ENCODE data around the gene RAPGEF6.
"Not testable (repeated sequence)": the region's sequence is repeated elsewhere in the genome, so short reads cannot be mapped to it uniquely, and the experiment has no call there.

RAPGEF6 gene

DNA sequence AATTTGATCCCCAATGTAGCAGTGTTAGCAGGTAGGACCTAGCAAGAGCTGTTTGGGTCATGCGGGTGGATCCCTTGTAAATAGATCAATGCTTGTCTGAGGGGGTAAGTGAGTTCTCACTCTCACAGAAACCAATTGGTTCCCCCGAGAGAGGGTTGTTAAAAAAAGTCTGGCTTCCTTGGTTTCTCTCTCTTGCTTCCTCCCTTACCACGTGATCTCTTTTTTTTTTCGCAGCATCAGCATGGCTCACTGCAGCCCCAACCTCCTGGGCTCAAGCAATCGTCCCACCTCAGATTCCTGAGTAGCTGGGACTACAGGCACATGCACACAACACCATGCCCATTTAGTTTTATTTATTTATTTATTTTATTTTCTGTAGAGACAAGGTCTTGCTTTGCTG lies 26.4 kb downstream of the RAPGEF6 start:
- no peak for DNase-seq (ENCODE audit: low read depth)

DNA sequence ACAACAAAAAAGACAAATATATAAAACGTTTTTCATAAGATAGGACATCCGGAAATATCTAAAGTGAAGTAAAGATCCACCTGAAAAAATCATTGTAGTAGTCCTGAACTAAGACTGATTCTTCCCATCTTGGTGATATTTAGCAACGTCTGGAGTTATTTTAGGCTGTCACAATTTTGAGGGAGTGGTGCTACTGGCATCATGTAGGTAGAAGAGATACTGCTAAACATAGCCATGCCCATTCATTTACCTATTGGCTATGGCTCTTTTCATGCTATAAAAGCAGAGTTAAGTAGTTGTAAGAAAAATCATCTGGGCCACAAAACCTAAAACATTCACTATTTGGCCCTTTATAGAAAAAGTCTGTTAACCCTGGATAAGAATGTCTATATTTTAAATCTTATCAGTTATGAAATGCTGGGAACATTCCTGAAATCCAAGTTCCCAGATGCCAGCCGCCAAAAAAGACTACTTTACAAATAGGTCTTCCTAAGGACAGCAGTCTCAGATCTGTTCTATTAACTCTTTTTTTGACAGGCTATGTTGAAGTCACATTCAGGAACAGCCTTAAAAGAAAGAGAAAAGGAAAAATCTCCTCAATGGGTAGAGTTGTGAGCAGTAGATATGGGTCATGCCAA lies 27.0 kb downstream of the RAPGEF6 start:
- no peak for DNase-seq (ENCODE audit: low read depth)

DNA sequence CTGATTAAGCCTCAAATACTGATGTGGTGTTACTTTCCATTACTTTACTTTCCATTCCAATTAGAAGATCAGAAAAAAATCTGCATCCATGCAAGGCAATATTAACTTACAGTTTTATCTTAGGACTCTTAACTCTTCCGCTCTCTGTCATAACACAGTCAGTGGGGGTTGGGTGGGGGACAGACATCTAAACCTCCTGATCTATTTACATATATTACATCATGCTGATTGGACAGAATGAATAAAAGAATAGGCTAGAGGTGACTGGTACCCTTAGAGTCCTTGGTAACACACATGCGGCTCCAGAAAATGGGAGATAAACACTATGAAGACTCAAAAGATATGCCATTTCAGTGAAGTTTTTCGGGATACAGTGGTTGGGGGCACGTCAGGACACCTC lies 27.6 kb downstream of the RAPGEF6 start:
- no peak for DNase-seq (ENCODE audit: low read depth)

DNA sequence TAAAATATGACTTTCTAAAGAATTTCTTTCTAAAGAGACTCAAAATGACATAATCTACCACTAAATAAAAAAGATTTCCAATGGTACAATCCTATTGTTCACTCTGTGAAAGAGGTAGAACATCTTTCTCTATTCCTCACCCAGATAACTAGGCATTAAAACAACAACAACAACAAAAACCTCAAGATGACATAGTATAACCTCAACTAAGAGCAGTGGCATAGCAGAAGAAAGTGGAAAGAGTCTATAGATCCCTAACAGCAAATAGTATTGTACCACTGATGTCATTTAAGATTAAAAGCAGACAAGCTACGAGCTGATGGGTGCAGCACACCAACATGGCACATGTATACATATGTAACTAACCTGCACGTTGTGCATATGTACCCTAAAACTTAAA lies 29.9 kb downstream of the RAPGEF6 start:
- DNase-seq (ENCODE audit: low read depth) = no peak

DNA sequence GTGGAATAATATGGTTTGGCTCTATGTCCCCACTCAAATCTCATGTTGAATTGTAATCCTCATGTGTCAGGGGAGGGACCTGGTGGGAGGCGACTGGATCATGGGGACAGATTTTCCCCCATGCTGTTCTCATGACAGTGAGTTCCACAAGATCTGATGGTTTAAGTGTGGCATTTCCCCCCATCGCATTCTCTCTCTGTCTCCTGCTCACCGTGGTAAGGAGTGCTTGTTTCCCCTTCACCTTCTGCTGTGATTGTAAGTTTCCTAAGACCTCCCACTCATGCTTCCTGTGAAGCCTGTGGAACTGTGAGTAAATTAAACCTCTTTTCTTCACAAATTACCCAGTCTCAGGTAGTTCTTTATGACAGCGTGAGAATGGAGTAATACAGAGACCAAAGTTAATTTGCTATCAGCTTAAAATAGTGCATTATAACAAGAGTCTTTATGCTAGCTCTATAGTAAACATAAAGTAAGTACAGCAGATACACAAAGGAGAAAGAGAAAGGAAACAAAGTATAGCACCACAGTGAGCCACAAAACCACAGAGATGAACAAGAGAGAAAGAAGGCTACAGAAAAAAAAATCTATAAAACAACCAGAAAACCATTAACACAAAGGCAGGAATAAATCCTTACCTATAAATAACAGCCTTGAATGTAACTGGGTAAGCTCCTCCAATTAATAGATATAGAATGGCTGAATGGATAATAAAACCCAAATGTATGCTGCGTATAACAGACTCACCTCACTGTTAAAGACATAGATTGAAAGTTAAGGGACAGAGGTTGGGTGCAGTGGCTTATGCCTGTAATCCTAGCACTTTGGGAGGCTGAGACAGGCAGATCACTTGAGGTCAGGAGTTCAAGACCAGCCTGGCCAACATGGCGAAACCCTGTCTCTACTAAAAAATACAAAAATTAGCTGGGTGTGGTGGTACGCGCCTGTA lies 39.7 kb downstream of the RAPGEF6 start:
- DNase-seq (ENCODE audit: low read depth) = no peak

DNA sequence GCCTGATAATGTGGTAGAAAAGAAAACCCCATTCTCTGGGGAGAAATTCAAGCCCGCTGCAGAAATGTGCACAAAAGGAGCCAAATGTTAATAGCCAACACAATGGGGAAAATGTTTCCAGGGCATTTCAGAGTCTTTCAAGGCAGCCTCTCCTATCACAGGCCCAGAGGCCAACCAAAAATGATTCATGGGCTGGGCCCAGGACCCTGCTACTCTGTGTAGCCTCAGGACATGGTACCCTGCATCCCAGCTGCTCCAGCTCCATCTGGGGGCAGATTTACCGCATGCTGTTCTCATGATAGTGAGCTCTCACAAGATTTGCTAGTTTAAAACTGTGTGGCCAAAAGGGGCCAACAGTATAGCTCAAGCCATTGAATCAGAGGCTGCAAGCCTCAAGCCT lies 41.1 kb downstream of the RAPGEF6 start:
- no peak for DNase-seq (ENCODE audit: low read depth)

DNA sequence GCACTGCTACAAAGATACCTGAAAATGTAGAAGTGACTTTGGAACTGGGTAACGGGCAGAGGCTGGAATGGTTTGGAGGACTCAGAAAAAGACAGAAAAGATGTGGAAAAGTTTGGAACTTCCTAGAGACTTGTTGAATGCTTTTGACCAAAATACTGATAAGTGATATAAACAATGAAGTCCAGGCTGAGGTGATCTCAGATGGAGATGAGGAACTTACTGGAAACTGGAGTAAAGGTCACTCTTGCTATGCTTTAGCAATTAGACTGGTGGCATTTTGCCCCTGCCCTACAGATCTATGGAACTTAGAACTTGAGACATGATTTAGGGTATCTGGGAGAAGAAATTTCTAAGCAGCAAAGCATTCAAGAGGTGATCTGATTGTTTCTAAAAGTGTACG lies 41.6 kb downstream of the RAPGEF6 start:
- not testable (repeated sequence) for DNase-seq (ENCODE audit: low read depth)

DNA sequence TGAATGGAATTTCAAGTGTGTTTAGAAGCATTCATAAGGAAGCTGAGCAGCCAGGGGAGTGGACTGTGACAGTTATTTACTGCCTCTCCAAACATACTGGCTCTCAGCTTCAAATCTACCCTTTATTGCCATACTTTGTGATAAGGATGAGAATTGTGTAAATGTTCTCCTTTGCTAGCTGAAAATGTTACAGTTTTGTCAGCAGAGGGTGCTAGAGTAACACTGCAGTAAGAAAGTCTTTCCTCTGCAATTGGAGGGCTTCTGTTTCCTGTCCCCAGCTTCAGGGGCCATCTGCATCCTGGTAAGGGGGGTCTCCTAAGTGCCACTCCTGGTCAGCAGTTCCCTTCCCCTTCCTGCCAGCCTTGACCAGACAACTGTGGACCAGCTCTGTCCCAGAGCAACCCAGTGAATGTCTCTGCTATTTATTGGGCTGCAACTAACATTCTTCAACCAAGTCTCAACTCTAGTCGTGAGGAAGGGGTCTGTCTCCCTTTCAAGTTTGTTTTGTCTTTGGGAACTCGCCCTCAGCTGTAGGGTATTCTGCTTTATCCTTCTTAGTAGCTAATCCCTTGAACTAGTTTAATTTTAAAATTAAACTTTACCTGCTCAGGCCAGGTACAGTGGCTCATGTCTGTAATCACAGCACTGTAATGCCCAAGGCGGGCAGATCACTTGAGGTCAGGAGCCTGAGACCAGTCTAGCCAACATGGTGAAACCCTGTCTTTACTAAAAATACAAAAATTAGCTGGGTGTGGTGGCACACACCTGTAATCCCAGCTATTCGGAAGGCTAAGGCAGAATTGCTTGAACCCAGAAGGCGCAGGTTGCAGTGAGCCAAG lies 45.3 kb downstream of the RAPGEF6 start:
- DNase-seq (ENCODE audit: low read depth) = no peak

DNA sequence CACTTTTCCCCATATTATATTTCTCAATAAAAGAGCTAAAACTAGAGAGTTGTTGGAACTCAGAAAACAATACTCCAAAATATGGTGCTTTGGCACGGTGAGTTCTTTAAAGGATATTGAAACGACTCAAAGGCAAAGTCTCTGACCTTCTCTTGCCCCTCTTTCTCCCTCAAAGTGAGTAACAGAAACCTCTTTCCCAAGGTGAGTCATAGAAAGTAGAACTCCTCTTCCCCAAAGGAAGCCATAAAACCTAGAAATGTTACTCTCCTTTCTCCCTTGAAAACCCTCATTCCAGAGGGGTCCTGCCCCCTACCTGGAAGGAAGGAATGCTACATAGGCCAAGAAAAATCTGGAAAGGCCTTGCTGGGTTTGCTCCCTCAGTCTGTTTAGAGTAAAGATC lies 47.5 kb downstream of the RAPGEF6 start:
- DNase-seq (ENCODE audit: low read depth) = no peak

DNA sequence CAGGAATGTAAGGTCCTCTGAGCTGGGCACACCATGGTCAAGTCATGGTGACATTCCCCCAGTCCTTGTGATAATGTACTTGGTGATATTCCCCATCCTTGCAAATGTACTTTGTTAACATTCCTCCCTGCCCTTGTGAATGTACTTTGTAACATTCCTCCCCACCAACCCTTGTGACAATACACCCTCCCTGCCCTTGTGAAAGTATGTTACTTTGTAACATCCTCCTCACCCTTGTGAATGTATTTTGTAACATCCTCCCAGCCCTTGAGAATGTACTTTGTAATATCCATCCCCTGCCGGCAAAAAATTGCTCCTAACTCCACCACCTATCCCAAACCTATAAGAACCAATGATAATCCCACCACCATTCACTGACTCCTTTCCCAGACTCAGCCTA lies 53.3 kb downstream of the RAPGEF6 start:
- no peak for DNase-seq (ENCODE audit: low read depth)

DNA sequence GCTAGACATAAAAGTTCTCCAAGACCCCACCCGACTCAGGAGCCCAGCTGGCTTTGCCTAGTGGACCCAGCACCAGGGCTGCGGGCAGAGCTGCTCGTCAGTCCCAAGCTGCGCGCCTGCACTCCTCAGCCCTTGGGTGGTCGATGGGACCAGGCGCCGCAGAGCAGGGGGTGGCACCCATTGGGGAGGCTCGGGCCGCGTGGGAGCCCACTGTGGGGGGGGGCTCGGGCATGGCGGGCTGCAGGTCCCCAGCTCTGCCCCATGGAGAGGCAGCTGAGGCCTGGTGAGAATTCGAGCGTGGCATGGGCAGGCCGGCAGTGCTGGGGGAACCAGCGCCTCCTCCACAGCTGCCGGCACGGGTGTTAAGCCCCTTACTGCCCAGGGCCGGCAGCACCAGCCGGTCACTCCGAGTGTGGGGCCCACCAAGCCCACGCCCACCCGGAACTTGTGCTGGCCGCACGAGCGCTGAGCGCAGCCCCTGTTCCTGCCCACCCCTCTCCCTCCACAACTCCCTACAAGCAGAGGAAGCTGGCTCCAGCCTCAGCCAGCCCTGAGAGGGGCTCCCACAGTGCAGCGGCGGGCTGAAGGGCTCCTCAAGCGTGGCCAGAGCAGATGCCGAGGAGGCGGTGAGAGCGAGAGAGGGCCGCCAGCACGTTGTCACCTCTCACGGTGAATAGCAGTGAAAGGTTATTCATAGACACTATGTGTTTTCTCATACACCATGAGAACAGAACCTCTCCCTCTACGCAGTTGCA lies 54.9 kb downstream of the RAPGEF6 start:
- no peak for DNase-seq (ENCODE audit: low read depth)

DNA sequence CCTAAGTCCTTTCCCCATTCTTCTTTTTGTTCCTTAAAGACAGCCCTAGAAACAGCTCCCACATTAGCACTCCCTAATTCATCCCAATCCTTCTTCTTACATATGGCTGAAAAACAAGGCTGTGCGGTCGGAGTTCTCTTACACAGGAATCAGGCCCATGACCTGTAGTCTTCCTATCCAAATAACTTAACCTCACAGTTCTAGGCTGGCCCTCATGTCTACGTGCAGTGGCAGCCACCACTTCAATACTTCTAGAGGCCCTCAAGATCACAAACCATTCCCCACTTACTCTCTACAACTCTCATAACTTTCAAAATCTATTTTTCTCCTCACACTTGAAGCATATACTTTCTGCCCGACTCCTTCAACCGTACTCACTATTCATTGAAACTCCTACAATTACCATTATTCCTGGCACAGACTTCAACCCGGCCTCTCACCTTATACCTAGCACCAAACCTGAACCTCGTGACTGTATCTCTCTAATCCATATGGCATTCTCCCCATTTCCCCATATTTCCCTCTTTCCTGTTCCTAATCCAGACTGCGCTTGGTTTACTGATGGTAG lies 59.3 kb downstream of the RAPGEF6 start:
- no peak for DNase-seq (ENCODE audit: low read depth)

DNA sequence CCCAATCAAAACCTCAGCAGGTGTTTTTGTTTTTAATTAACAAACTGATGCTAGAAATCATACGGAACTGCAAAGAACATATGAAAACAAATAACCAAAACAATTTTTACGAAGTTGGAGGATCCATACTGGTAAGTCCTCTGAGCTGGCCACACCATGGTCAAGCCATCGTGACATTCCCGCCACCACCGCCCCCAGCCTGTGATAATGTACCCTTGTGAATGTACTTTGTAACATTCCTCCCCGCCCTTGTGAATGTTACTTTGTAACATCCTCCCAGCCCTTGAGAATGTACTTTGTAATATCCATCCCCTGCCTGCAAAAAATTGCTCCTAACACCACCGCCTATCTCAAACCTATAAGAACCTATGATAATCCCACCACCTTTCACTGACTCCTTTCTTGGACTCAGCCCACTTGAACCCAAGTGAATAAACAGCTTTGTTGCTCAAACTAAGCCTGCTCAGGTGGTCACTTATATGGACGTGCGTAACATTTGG lies 63.3 kb downstream of the RAPGEF6 start:
- no peak for DNase-seq (ENCODE audit: low read depth)

DNA sequence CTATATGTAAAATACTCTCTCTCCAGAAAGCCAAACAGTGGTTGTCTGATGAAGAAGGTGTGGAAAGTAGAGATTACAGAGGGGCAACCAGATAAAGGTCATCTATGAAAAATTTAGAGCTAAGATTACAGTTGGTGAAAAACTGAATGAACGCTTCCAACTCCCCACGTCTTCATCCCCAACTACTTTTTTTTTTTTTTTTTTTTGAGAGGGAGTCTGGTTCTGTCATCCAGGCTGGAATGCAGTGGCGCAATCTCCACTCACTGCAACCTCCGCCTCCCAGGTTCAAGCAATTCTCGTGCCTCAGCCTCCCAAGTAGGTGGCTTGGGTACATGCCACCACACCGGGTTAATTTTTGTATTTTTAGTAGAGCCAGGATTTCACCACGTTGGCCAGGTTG lies 64.3 kb downstream of the RAPGEF6 start:
- no peak for DNase-seq (ENCODE audit: low read depth)

DNA sequence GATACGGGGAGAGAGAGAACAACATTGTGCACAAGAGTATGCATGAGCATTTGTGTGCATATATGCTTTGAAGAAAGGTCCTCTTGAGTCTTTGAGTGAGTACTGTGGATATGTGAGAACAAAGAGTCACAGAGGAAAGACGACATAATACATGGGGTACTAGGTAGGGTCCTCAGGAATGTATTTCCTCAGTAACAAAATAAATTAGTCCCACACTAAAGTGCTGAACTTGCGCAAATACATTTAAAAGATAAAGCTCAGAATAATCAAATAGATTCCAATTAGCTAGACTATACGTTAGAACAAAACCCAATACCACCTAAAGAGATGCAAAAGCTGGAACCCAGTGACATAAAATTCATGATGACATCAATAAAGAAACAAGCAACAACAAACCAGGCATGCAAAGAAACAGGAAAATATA lies 70.8 kb downstream of the RAPGEF6 start:
- DNase-seq (ENCODE audit: low read depth) = no peak

DNA sequence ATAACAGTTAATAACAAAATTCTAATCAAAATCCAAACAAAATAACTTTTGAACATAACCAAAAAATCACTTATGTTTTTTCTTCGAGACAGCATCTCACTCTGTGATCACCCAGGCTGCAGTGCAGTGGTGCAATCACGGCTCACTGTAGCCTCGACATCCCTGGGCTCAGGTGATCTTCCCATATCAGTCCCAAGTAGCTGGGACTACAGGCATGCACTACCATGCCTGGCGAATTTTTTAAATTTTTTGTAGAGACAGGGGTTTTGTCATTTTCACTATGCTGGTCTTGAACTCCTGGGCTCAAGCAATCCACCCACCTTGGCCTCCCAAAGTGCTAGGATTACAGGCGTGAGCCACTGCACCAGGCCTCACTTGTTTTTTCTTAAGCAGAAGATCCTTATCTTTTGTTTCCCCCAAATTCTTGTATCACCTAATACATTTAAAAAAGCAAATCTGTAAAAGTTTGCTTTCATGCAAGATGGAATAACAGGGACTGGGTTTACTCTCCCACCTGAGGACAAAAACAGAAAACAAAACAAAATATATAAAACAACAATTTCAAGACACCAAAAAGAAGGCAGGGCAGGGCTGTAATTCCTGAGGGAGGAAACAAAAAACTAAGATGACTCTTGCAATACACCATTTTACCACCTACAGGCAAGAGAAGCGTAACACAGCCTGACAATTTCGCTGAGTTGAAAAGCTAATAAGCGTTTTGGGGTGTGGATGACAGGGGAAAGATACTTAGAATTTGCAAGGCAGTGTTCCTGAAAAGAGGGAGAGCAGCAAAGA lies 71.4 kb downstream of the RAPGEF6 start:
- DNase-seq (ENCODE audit: low read depth) = no peak

DNA sequence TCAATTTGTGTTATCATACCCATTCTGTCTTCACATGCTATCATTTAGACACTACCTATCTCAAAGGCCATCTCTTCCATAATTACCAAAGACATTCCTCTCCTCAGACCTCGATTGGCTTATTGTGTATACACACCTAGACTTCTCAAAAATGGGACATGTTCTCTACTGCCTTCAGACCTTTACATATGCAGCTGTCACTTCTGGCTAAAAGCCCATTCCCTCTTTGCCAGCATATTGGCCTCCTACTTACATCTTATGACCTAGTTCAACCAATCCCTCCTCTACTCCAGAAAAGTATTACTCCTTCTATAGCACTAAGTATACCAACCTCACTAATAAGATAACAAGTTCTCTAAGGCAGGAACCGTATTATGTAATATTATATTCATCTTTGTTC lies 84.4 kb downstream of the RAPGEF6 start:
- no peak for DNase-seq (ENCODE audit: low read depth)

DNA sequence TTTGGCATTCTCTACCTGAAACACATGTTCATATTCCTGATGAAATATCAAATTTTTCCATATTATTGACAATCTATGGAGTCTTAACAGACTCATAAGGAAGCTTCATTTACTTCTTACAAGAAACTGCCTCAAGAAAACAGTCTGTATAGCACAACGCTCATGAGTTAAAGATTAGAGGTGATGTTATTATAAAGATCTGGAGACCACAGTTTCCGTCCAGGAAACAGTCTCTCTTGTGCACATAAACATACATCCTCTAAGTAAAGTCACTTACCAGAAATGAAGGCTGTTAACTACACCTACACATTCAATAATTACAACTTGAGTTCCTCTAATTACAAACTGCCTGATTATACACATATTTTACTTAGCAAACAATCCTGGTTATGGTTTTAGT lies 86.9 kb downstream of the RAPGEF6 start:
- DNase-seq (ENCODE audit: low read depth) = no peak

DNA sequence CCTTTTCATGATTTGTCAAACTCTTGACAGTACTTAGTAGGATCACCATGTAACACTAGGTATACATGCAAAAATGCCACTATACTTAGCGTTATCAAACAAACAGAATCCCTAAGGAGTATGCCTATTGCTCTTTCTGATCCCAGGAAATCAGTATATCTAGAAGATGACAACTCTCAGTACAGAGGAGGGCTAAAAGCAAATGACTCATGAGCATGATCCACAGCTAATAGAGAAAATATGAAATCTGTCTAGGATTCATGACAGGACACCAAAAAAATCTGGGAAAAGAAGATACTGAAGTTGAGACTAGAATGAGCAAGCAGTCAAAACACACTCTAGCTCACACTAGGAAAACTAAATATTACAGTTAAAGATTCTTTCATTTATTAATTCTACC lies 89.2 kb downstream of the RAPGEF6 start:
- DNase-seq (ENCODE audit: low read depth) = peak; percentile 47

DNA sequence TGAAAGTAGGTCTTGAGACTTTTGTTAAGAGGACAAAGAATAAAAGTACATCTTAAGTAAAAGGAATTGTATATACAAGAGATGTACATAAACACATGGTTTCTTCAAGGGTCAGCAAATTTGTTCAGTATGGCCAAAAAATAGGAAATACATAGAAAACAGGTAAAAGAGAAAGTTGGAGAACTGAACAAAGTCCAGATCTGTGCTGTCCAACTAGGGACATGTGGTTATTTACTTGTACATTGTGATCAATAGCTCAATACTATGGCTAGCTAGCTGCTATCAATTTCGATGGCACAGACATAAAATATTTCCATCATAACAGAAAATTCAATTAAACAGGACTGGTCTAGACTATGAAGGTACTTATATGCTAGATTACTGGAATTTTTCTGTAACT lies 92.3 kb downstream of the RAPGEF6 start:
- no peak for DNase-seq (ENCODE audit: low read depth)

DNA sequence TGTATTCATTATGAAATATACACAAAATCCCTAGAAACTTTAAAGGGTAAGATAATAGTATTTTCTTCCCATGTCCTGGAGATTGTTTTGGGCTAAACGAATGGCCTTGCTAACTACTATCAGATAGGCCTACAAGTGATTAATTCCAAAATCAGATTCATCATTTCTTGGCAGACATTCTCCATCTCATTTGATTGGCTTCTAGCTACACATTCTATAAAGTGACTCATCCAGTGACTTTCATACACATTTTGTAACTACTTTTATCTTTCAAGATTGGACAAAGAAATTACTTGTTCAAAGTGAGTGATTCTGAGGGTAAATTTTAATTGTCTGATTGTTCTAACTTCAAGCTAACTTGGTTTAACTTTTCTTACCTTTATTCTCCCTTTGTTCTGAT lies 93.3 kb downstream of the RAPGEF6 start:
- DNase-seq (ENCODE audit: low read depth) = no peak

Measured in GM04503 (cell line).